HUDEP-2 (cell line): Measurements from ENCODE around the gene SMIM41.

ENCODE experiments used
- DNase-seq, 76 experiments: peaks; one replicate each; lab custom pipeline; 2025; ENCODE audit not compliant: unreplicated experiment in 76 of 76; lab: John Stamatoyannopoulos, UW

SMIM41 gene

GRCh38 chr12:52119398-52120254 lies 40.1 kb downstream of the SMIM41 start:
- peak in 13 of 76 experiments; percentile 3 to 33 (median 11) for DNase-seq

GRCh38 chr12:52120951-52121823 lies 41.7 kb downstream of the SMIM41 start:
- no peak for DNase-seq

DNA sequence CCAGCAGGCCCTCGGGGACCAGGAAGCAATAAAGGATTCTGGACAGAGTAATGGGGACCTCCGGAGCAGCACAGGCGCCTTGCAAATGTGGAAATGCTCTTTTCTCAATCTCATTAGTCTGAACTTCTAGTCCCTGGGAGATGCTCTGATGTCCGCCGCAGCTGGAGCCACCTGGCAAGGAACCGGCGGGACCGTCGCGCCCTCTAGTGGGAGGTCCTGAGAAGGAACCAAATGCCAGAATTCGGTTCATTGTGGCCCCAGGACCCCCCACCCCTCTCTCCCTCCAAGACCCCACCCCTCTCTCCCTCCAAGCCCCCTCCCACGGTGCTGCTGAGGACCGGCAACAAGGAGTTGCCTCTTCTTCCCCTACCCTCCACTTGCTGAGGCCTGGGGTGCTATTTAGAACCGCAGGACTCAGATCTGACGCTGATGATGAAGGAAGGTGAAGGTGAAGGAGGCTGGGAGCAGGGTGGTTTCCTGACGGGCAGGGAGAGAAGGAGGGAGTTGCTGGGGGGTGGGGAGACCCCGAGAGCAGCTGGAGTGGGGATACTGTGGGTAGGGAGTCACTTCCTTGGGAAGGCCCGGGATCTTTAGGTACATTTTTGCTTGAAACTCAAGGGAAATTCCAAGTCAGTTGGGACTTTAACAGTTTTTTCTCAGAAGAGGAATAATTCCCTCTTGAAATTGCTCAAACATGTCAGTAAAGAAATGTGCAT lies 42.5 kb downstream of the SMIM41 start:
- DNase-seq, result peak in 52 of 76 experiments; percentile 1 to 64 (median 30)

GRCh38 chr12:52122540-52122871 lies 43.0 kb downstream of the SMIM41 start:
- DNase-seq, result no peak

DNA sequence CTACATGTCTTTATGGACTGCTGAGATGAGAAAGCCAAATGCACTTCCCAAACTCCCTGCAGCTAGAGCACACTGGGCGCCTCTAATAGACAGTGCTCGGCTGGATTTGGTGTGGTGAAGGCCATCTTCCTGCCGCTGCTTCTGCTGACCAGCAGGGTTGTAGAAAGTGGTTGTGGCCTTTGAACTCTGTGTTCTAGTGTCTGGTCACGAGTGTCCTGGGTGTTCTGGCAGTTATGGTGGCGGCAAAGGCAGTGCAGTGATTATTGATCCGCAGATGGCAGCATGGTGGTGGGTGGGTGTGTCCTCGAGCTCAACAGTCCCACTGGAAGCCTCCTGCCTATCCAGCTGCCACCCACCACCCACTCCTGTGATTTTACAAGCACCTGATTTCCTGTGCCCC lies 43.4 kb downstream of the SMIM41 start:
- DNase-seq, result no peak

DNA sequence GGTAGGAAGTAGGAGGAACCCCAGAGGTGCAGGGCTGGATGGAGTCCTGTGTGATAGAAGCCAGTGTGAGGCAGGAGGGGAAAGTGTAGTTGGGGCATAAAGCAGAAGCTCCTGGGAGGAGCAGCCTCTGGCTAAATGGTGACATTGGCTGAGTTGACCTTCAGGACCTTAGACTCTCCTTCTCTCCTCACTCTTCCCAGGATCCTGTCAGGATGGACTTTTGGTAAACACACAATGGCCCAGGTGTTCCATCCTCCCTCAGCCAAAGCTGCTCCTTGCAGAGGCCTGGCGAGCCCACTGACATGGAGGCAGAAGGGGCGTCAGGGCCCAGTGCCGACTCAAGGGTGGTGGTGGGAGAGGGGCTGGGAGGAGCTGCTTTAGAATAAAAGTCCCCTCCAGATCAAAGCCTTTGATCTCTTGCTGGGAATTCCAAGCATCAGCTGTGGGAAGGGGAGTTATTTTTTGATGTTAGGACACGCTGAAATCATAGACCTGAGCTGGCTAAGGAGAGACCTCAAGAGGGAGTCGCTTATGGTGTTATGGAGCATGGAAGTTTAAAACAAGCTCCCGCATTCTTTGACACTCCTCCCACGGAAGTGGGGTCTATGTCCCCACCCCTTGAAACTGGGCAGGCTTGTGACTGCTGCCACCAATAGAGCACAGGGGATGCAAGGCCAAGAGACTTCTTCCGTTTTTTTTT lies 44.1 kb downstream of the SMIM41 start:
- no peak for DNase-seq

DNA sequence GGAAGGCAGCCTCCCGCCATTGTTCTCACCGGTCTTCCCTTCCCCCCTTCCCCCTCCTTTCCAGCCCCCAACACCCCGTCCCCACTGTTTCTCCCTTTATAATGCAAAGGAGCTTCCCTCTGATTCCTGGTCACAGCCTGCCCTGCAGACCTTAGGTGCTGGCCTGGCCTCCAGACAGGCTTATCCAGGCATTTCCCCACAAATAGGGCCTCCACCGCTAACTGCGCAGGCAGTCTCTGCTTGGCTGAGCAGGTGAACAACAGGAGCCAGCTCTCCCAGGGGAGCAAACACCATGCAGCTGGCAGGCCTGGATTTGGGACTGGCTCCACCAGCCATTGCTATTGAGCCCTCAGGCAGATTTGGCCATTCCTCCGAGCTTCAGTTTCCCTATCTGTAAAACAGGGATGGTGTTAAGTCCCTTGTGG lies 46.0 kb downstream of the SMIM41 start:
- DNase-seq, result no peak

GRCh38 chr12:52126050-52126604 lies 46.6 kb downstream of the SMIM41 start:
- no peak for DNase-seq

GRCh38 chr12:52126605-52127578 lies 47.4 kb downstream of the SMIM41 start:
- no peak for DNase-seq

DNA sequence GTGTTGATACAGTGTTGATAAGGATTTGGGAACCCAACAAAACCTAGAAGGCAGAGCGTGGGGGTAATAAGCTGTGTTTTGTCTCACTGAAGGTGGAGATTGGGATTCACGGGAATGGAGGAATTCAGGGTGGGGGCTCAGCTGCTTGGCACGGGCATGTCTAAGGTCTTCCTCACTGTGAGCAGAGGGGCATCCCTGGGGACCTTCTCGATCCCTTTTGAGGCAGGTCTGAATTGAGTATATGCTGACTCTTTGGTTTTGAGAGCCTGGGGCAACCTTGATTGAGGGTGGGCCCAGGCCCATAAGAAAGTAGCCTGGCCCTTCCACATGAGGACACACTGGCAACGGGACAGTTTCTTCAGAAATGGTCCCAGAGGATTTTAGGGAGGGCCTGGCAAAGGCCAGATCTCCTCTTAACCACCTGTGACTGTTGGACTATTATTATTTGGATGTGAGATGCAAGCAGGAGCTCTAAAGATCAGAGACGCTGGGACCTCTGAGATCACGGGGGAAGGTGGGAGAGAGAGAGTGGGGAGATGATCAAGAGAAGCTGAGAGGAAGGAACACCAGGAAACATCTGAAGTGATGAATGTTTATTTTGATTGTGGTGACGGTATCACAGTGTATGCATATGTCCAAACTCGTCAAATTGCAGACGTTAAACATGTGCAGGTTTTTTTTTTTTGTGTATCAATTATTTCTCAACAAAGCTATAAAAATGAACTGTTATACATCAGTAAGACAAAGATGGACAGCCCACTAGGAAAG lies 48.4 kb downstream of the SMIM41 start:
- DNase-seq, result no peak

GRCh38 chr12:52130711-52131110 lies 51.2 kb downstream of the SMIM41 start:
- no peak for DNase-seq

- DNase-seq, result no peak
These were observed 53.3 kb downstream of the SMIM41 start for GRCh38 chr12:52132754-52133161.

DNA sequence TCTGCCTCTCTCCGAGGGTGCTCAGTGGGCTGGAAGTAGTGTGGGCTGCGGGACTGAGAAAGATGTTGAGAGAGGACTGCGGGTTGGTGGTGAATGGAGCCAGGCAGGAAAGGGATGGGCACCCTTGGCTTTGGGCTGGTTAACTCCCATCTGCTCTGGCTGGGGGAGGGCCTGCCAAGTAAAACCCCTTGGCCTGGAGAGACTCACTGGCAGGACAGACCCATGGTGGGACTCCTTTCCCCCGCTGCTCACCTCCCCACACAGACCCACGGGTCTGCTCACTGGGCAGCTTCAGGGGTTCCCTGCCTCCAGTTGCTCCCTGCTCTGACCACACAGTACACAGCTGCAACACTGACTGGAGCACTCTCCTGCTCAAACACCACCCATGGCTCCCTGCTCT lies 58.2 kb downstream of the SMIM41 start:
- no peak for DNase-seq

- no peak for DNase-seq
These were observed 59.6 kb downstream of the SMIM41 start for GRCh38 chr12:52139147-52139546.

GRCh38 chr12:52139579-52140062 lies 60.1 kb downstream of the SMIM41 start:
- DNase-seq, result peak in 34 of 76 experiments; percentile 9 to 58 (median 32)

DNA sequence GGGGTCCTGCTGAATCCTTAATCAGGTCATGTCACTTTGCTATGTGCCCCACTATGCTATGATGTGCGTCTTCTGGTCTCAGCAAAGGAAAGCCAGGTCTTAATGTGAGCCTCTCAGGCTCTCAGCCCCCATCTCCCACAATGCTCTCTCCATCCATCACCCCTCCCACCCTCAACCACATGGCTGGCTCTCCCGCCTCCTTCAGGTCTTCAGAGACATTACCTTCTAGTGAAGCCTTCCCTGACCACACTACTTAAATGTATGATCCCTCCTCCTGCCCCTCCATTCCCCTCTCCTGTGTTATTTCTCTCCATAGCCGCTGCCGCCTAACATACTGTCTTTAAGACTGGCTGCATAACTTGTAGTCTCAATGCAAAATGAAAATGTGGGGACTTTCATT lies 61.8 kb downstream of the SMIM41 start:
- DNase-seq, result no peak

DNA sequence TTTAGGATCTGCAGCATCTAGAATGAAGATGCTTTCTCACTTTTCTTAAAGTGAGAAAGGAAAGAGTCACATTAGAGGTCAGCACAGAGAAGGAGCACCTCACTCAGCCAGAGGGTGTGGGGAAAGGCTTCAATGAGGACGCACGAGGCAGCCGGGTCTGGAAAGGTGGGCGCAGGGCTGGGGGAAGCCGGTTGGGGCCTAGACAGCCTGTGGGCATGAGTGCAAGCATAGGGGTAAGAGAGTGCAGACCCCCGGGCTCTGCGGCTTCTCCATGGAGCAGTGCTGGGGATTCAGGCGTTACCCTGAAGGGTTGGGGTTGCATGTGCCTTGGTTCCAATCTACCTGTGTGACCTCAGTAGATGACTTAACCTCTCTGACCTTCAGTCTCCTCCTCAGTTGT lies 62.4 kb downstream of the SMIM41 start:
- no peak for DNase-seq

DNA sequence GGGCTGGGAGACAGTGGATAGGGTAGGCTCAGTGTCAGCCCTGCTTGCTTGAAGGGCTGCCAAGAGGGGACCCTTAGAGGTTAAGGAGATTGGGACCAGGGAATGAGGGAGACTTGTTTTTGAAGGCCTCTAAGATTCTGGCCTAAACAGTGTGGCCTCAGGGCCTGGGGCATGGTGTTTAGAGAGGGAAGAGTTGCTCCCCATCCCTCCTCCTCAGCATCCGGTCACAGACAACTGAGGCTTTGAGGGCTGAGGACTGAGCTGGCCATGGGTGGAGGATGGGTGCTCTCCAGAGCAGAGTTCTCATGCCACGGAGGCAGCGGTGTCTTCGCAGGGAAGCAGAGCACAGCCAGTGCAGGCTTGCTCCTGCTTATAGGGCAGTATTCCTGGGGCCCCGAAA lies 62.9 kb downstream of the SMIM41 start:
- DNase-seq, result no peak
